ENCODE results near the gene LRRC8E.
"Not testable (repeated sequence)": the region's sequence is repeated elsewhere in the genome, so short reads cannot be mapped to it uniquely, and the experiment has no call there.

Gene LRRC8E

DNA sequence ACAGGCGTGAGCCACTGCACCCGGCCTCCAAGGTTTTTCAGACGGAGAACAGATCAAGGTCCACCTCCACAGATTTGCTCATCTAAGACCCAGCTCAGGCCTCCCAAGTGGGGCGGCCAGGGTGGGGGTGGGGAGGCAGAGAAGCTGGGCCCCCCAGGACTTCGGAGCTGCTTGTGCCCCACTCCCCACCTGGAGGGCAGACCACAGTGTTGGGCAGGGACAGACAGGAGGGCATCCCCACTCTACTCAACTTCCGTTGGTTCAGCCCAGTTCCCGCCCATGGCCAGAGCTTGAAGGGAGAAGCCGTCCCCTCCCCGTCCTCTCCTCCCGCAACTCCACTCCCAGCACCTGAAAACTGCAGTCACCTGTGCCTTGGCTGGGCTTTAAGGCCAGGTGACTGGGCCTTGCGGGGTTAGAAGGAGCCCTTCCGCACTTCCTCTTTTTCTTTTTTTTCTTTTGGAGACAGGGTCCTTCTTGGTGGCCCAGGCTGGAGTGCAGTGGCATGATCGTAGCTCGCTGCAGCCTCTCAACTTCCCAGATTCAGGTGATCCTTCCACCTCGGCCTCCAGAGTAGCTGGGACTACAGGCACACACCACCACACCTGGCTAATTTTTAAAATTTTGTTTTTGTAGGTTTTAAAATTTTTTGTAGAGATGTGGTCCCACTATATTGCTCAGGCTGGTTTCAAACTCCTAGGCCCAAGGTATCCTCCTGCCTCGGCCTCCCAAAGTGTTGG lies 734 bp upstream of the LRRC8E start:
- no peak for DNase-seq (ENCODE audit: low read depth)

DNA sequence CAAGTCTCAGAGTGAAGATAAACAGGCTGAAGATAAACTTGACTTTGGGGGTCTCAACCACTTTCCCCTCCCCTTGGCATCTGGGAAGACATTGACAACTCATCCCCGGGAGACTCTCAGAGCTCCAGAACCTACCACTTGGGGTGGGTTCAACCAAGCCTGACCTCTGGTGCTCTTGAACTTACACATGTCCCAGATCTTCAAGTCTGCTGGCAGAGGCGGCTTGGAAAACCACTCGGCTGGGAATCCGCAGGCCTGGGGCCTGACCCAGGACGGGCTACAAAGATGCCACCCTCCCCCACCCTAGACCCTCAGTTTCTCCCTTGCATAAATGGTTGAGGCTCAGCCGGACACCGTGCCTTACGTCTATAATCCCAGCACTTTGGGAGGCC lies 512 bp downstream of the LRRC8E start:
- DNase-seq (ENCODE audit: low read depth): no peak

DNA sequence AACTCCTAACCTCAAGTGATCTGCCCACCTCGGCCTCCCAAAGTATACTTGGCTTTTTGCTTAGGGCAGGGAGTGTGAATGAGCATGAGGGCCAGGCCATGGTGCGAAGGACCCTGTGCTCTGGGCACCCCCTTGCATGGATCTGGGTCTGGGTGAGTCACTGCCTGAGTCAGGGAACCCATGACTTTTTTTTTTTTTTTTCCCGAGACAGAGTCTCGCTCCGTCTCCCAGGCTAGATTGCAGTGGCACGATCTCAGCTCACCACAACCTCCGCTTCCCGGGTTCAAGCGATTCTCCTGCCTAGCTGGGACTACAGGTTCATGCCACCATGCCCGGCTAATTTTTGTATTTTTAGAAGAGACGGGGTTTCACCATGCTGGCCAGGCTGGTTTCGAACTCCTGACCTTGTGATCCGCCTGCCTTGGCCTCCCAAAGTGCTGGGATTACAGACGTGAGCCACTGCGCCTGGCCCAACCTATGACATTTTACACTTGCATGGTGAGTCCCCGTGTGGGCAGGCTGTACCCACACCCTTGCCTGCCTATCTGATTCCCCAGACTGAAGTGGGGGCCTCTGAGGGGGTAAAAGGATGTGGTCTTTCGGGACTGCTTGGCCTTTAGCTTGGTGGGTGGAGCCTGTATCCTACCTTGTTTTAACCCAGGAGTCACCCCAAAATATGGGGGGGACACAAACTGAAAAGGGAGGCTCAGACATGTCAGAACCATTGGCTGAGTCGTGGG lies 5.2 kb downstream of the LRRC8E start:
- not testable (repeated sequence) for DNase-seq (ENCODE audit: low read depth)

DNA sequence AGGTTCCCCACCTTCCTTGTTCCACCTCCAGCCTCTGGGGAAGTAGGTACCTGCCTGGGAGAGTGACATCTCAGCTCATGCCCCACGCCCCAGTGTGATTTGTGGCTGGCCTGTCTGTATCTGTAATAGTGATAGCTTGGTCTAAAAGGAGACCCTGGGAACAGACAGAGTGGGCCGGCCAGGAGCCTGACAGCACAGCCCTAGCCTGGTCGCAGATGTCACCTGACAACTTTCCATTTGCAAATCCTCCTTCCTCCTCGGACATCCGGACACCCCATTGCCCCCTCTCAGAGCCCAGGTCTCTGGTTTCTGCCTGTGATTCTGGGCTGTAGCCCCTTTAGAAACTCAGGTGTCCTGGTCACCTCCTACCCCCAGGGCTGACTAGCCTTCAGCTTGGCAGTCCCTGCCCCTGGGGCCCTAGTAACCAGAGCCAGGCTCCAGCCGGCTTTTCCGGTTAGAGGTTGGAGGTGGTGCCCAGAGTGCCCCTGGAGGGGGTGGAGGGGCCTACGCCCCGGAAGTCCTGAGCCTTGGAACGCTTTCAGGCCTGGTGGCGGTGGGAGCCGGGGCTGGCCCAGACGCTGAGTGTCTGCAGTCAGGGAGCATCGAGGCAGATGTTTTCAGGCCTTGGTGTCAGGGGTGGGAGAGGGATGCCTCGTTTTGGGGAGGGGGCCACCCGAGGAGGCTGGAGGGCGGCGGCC lies 6.5 kb downstream of the LRRC8E start:
- no peak for DNase-seq (ENCODE audit: low read depth)

DNA sequence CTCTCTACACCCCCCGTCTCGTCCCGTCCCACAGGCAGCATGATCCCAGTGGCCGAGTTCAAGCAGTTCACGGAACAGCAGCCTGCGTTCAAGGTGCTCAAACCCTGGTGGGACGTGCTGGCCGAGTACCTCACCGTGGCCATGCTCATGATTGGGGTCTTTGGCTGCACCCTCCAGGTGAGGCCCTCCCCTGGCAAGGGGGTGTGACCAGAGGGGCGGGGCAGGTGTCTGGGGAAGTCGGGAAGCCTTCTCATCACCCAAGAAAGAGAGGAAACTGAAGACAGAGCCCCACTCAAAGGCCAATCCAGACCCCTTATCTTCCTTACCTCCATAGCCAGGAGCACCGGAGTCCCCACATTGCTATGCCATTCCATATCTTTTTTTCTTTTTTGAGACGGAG lies 7.3 kb downstream of the LRRC8E start:
- DNase-seq (ENCODE audit: low read depth): no peak

DNA sequence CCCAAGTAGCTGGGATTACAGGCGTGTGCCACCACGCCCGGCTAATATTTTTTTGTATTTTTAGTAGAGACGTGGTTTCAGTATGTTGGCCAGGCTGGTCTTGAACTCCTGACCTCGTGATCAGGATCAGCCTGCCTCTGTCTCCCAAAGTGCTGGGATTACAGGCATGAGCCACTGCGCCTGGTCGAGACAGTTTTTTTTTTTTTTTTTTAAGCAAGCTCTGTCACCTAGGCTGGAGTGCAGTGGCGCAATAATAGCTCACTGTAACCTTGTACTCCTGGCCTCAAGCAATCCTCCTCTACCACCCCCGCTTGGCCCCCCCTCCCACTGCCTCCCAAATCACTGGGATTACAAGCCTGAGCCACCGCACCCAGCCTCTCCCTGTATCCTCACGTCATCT lies 9.0 kb downstream of the LRRC8E start:
- no peak for DNase-seq (ENCODE audit: low read depth)

DNA sequence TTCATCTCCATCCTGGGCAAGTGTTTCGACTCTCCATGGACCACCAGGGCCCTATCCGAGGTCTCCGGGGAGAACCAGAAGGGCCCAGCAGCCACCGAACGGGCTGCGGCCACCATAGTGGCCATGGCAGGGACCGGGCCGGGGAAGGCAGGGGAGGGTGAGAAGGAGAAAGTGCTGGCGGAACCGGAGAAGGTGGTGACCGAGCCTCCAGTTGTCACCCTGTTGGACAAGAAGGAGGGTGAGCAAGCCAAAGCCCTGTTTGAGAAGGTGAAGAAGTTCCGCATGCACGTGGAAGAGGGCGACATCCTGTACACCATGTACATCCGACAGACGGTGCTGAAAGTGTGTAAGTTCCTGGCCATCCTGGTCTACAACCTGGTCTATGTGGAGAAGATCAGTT lies 10.7 kb downstream of the LRRC8E start:
- DNase-seq (ENCODE audit: low read depth): no peak

DNA sequence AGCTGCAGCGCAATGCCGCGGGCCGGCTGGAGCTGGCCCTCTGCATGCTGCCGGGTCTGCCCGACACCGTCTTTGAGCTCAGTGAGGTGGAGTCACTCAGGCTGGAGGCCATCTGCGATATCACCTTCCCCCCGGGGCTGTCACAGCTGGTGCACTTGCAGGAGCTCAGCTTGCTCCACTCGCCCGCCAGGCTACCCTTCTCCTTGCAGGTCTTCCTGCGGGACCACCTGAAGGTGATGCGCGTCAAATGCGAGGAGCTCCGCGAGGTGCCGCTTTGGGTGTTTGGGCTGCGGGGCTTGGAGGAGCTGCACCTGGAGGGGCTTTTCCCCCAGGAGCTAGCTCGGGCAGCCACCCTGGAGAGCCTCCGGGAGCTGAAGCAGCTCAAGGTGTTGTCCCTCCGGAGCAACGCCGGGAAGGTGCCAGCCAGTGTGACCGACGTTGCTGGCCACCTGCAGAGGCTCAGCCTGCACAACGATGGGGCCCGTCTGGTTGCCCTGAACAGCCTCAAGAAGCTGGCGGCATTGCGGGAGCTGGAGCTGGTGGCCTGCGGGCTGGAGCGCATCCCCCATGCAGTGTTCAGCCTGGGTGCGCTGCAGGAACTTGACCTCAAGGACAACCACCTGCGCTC lies 11.6 kb downstream of the LRRC8E start:
- DNase-seq (ENCODE audit: low read depth): no peak

DNA sequence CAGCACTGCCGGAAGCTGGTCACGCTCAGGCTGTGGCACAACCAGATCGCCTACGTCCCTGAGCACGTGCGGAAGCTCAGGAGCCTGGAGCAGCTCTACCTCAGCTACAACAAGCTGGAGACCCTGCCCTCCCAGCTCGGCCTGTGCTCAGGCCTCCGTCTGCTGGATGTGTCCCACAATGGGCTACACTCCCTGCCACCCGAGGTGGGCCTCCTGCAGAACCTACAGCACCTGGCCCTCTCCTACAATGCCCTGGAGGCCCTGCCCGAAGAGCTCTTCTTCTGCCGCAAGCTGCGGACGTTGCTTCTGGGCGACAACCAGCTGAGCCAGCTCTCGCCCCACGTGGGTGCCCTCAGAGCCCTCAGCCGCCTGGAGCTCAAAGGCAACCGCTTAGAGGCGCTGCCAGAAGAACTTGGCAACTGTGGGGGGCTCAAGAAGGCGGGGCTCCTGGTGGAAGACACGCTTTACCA lies 12.1 kb downstream of the LRRC8E start:
- DNase-seq (ENCODE audit: low read depth): no peak

DNA sequence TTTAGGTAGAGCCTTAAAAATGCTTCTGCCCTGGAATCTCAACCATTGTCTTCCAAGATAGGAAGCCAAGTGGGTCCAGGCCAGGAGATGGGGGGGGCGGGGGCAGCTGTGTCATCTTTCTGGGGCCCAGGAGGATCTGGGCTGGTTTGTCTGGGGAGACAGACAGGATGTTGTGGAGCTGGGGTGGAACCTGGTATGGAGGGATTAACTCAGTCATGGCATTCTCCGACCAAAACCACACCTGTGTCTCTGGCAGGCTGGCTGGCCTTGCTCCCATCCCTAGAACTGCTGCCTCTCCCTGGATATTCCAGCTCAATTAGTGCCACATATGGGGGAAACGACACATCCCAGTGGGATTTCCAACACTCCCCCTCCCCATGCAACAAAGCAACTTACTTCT lies 12.6 kb downstream of the LRRC8E start:
- no peak for DNase-seq (ENCODE audit: low read depth)

DNA sequence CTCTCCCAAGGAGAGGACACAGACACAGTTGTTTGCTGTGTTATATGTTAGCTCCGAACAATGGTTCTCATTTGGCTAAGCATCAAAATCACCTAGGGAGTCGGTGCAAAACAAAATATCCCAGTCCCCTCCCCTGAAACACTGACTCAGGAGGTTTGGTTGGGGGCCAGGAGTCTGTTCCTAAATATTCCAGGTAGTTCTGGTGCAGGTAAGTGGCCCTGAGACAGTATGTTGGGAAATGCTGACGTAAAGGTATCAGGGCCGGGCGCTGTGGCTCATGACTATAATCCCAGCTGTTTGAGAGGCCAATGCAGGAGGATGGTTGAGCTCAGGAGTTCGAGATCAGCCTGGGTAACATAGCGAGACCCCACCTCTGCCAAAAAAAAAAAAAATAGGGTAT lies 13.0 kb downstream of the LRRC8E start:
- no peak for DNase-seq (ENCODE audit: low read depth)

DNA sequence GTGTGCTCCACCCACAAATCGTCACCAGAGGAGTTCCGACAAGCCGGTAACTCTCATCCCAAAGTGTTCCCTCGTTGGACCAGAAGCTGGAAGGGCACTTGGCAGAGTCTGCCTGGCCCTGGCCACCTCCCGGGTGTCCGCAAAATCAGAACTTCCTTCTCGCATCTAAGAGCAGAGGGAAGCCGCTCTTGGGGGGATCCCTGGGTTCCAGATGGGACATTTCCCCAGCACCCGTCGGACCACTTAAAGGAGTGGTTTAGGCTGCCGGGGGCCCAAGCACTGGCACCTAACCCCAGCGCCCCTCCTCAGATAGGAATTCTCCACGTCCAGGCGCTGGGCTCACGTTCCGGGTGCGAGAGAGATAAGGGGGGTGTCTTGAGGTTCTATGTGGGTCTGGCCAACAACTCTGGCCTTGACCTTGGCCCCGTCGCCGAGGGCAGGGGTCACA lies 14.5 kb downstream of the LRRC8E start:
- no peak for DNase-seq (ENCODE audit: low read depth)

DNA sequence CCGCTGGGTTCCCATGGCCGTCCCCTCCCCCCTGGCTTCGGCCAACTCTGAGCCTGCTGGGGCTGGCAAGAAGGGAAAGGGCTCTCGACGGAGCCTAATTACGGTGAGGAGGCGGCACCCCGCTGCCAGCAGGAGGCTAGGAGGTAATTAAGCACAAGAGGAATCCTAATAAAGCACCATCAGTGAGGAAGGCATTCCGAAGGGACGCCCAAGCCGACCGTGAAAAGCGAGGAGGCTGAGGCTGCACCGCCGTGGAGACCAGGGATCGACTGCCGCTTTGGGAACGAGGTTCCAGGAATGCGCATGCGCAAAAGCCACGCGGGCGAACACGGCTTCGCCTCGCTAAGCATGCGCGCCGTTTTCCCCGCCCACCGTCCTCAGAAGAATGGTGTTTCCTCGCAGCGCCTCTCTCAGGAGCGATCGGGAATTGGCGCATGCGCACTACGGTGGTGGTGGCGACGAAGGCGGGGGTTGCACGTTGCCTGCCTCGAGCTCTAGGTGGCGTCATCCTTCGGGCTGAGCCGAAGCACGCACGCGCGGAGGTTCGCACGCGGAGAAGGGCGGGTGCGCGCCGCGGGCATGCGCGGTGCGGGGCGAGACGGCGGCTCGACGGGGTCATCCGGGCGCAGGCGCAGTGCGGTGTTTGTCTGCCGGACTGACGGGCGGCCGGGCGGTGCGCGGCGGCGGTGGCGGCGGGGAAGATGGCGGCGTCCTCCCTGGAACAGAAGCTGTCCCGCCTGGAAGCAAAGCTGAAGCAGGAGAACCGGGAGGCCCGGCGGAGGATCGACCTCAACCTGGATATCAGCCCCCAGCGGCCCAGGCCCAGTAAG lies 15.1 kb downstream of the LRRC8E start, which contains the start of gene MAP2K7:
Gene MAP2K7 (plus strand): TSS at position 634 of the 830 bp plus-strand sequence. CDS start 68 bp downstream, at position 702.
- peak; percentile 99 for DNase-seq (ENCODE audit: low read depth)

DNA sequence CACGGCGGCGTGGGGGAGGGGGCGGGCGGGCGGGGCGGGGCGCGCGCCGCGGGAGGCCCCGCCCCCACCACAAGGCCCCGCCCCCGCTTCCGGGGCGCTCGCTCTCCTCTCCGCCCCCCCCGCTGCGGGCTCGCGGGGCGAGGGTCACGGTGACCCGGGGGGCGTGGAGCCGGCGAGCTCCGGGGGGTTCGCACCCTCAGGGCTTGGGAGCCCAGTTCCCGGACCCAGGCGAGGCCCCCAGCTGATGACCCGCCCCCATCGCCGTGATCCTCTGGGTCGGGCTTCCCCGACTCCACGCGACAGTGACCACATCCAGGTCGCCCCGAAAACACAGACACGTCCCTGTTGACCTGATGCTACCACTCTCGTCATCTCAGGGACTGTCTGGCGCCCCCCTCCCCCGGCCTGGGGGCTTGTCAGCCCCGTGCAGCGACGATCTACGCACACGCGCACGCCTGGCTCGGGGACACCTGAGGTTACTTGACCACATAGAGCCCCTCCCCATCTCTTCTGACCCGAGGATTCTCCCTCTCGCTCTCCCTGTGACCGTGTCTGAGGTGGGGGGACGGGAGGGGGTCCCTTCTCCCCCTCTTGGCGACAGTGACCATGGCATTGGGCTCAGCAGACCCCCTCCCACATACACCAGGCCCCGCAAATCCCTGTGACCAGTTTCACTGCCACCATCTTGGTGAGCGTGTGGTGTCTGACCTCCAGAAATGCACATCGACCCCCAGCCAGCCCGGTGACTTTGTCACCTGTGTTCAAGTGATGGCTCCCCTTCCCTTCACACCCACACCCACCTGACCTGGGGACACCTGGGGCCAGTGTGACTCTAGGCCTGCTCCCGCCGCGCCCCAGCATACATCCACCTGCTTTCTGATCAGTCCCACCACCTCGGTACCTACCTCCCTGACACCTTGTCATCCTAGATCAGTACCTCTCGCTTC lies 16.0 kb downstream of the LRRC8E start:
- no peak for DNase-seq (ENCODE audit: low read depth)

DNA sequence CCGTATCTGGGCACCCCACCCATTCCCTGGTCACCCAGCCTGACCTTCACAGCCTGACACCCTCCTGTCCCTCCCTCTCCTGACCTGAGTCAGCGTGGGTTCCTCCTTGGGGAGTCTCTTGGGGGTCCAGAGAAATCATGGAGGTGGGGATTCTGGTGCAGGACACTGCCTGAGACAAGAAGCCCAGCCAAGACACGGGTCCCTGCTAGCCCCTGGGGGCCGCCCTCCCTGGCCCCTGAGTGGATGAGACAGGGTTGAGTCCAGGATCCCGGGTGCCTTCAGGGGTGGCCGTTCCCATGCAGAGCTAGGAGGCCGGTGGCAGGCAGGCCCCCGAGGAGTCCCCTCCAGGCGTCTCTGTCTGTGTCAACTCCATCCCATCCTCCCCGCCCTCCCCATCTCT lies 17.0 kb downstream of the LRRC8E start:
- DNase-seq (ENCODE audit: low read depth): no peak

DNA sequence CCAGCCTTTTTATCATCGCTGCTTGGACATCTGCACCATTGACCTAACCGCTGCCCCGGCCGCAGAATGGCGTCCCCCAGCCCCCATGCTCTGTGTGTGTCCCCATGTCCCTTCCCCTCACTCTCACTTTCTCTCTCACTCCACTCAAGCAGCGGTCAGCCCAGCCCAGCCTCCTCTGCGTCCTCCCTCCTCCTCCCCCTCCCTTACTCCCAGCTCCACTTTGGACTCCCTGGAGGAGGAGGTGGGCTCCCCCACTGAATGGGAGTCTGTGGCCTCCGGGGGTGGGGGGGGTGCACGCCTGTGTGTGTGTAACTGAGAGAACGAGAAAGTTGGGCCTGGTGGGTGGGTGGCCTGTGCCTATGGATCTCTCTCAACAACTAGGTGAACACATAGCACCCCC lies 17.5 kb downstream of the LRRC8E start:
- no peak for DNase-seq (ENCODE audit: low read depth)

DNA sequence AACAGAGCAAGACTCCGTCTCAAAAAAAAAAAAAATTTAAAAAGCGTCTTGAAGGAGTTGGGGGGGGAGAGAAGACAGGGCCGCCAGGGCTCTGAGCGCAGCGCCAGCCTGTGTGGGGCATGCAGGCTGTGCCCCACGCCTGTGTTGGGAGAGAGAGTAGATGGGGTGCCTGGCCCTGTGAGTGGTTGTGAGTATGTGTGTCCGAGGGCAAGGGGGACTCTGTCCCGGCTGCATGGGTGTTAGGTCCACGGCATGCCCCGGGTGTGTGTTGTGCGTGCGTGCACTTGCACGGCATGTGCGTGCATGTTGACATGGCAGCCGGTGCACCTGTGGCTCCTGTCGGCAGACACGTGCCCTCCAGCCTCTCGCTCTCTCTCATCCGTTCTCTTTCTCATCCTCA lies 18.8 kb downstream of the LRRC8E start:
- no peak for DNase-seq (ENCODE audit: low read depth)

DNA sequence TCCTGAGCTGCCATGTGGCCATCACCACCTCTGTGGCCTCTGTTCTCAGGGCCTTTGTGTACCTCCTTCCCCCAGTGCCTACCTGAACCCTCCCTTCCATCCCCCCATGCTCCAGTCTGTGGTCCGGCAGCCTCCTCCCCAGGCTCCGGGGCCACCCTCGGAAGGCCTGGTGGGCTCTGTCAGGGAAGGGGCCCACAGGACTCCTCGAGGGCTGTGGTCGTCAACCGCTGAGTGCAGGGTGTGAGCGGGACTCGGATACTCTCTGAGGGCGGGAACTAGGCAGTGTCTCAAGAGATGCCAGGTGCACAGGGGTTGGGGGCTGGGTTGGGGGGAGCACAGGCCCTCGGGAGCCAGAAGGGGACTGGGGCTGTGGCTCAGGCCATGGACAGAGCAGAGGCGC lies 19.2 kb downstream of the LRRC8E start:
- DNase-seq (ENCODE audit: low read depth): no peak

DNA sequence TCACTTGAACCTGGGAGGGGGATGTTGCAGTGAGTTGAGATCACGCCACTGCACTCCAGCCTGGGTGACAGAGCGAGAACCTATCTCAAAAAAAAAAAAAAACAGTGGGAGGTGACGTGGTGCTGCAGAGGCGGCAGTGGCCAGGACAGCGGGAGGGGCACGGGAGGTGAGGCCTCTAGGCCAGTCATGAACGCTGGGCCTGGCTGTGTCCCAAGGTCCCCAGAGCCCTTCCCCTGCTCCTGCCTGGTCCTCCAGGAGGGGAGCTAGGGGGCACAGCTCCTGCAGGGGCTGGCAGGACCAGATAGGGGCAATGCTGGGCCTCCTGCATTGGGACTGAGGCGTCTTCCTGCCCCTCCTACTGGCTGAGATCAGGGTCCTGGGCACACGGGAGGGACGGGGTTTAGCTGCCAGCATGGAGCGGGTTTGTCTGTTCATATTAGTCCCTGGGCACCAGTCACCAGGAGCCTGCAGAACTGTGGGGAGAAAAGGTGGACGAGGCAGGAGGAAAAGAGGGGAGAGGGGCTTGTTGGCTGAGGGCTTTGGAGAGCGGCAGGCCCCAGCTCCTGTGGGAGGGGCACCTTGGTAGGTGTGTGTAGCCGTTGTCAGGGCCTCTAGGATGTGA lies 19.9 kb downstream of the LRRC8E start:
- no peak for DNase-seq (ENCODE audit: low read depth)
